OCI-LY3 (cell line): Measurements from ENCODE around the gene GPR158.
"Not testable (repeated sequence)": the region's sequence is repeated elsewhere in the genome, so short reads cannot be mapped to it uniquely, and the experiment has no call there.

Experiments used
- H2AFZ ChIP-seq: fragments of 200-600, 300-600 bp; shearing (Covaris generic); 2 replicates; pipeline ENCODE4 v1.6.0; 2014; ENCODE audit warnings: antibody characterized with exemption, low read depth, low read length
- H3K27ac ChIP-seq: fragments of 200-600, 300-600 bp; sonication (generic); 2 replicates; pipeline ENCODE4 v1.5.1; 2014; ENCODE audit warnings: mild to moderate bottlenecking, low read length, moderate library complexity, mixed read lengths
- H3K27me3 ChIP-seq: fragments of 200-600, 300-600 bp; sonication (generic); 2 replicates; pipeline ENCODE4 v1.6.1; 2014; ENCODE audit warnings: low read depth, low read length, mixed read lengths
- H3K36me3 ChIP-seq: fragments of 200-600, 300-600 bp; sonication (generic); replicated peaks from 2 replicates; pipeline ENCODE3; 2014; ENCODE audit warnings: low read depth, low read length, mixed read lengths
- H3K4me1 ChIP-seq: fragments of 300-600, 200-600 bp; sonication (generic); 2 replicates; pipeline ENCODE4 v1.6.1; 2014; ENCODE audit warnings: low read length, mixed read lengths
- H3K4me2 ChIP-seq: fragments of 200-600, 300-600 bp; sonication (generic); 2 replicates; pipeline ENCODE4 v1.6.1; 2014; ENCODE audit warnings: low read length, mixed read lengths
- H3K4me3 ChIP-seq: fragments of 300-600, 200-600 bp; sonication (generic); 2 replicates; pipeline ENCODE4 v1.5.1; 2014; ENCODE audit warnings: antibody characterized with exemption, mild to moderate bottlenecking, low read length, moderate library complexity
- H3K79me2 ChIP-seq: fragments of 300-600, 200-600 bp; shearing (Covaris generic); 2 replicates; pipeline ENCODE4 v1.6.1; 2014; ENCODE audit warnings: mild to moderate bottlenecking, low read length, mixed read lengths
- H3K9ac ChIP-seq: fragments of 300-600, 200-600 bp; shearing (Covaris generic); 2 replicates; pipeline ENCODE4 v1.6.0; 2014; ENCODE audit warnings: mild to moderate bottlenecking, low read length, moderate library complexity
- H3K9me3 ChIP-seq: fragments of 200-600, 300-600 bp; shearing (Covaris generic); 2 replicates; pipeline ENCODE4 v1.6.1; 2014; ENCODE audit warnings: low read length, mixed read lengths; ENCODE audit not compliant: insufficient read depth
- H4K20me1 ChIP-seq: fragments of 200-600, 300-600 bp; sonication (generic); 2 replicates; pipeline ENCODE4 v1.6.1; 2016; ENCODE audit warnings: low read length, mixed read lengths; ENCODE audit not compliant: insufficient read depth
- EZH2phosphoT487 ChIP-seq: fragments of 200-600 bp; shearing (Covaris generic); IDR thresholded peaks from 2 replicates; pipeline ENCODE4 v1.6.1; 2018; ENCODE audit warnings: antibody characterized with exemption, mixed run types, low read depth
- TF ChIP-seq, protein P1 (sequence below): fragments of 200-600, 300-600 bp; sonication (generic); IDR thresholded peaks from 2 replicates; pipeline ENCODE4 v1.5.1; 2014; ENCODE audit warnings: antibody characterized with exemption, low read length, low read depth

Gene GPR158

DNA sequence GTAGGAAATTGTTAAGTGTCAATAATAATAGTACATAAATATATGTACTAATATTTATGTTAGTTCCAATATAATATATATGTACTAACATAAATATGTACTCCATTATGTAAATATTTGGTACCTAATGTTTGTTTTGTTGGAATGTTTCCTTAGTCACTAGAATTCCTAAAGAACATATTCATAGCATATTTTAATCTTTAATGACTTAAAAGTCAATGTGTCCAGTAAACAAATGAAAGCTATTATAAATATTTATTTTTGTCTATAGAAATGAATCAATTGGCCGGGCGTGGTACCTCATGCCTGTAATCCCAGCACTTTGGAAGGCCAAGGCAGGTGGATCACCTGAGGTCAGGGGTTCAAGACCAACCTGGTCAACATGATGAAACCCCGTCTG is 153.6 kb downstream of the GPR158 start:
- H3K9ac ChIP-seq = no peak overlapping the region
- no peak overlapping the region for H2AFZ ChIP-seq
- H3K4me3 ChIP-seq = no peak overlapping the region
- no peak overlapping the region for H3K27ac ChIP-seq
- H3K4me2 ChIP-seq = no peak overlapping the region
- TF ChIP-seq EZH2phosphoT487 = no peak
- TF ChIP-seq, protein P1, sequence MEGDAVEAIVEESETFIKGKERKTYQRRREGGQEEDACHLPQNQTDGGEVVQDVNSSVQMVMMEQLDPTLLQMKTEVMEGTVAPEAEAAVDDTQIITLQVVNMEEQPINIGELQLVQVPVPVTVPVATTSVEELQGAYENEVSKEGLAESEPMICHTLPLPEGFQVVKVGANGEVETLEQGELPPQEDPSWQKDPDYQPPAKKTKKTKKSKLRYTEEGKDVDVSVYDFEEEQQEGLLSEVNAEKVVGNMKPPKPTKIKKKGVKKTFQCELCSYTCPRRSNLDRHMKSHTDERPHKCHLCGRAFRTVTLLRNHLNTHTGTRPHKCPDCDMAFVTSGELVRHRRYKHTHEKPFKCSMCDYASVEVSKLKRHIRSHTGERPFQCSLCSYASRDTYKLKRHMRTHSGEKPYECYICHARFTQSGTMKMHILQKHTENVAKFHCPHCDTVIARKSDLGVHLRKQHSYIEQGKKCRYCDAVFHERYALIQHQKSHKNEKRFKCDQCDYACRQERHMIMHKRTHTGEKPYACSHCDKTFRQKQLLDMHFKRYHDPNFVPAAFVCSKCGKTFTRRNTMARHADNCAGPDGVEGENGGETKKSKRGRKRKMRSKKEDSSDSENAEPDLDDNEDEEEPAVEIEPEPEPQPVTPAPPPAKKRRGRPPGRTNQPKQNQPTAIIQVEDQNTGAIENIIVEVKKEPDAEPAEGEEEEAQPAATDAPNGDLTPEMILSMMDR = no peak
- no peaks in the 10 kb centered on the region for H3K36me3 ChIP-seq
- no peaks in the 10 kb centered on the region for H3K9me3 ChIP-seq
- no peaks in the 10 kb centered on the region for H3K4me1 ChIP-seq
- no peaks in the 10 kb centered on the region for H3K27me3 ChIP-seq
- H3K79me2 ChIP-seq = no peaks in the 10 kb centered on the region
- no peaks in the 10 kb centered on the region for H4K20me1 ChIP-seq

GRCh38 chr10:25329587-25329986 is 154.8 kb downstream of the GPR158 start:
- not testable (repeated sequence) for H3K27ac ChIP-seq, H3K9ac ChIP-seq, H3K4me1 ChIP-seq, H3K79me2 ChIP-seq, H2AFZ ChIP-seq, H3K4me2 ChIP-seq, H3K36me3 ChIP-seq, H3K27me3 ChIP-seq, H3K4me3 ChIP-seq, H4K20me1 ChIP-seq, H3K9me3 ChIP-seq

DNA sequence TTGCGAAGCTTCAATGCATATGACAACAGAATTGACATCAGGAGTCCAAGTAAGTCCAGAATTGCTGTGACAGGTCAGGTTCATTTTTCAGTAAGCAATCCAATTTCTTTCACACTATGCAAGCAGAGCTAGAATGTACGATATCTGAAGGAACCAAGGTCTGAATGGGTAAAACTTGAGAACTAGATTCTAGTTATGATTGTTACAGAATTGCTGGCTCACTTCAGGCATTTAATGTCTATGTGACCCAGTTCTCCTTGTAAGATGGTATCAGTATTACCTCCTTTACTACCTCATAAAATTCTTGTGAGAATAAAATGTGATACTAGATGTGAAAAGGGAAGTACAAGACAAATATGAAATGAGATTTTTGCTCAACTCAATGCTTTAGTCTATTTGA is 159.6 kb downstream of the GPR158 start:
- no peak overlapping the region for H3K27ac ChIP-seq
- H3K9ac ChIP-seq = no peak overlapping the region
- H3K27me3 ChIP-seq = no peaks in the 10 kb centered on the region
- no peak overlapping the region for H3K4me2 ChIP-seq
- no peak for TF ChIP-seq EZH2phosphoT487
- TF ChIP-seq, protein P1 = no peak
- no peaks in the 10 kb centered on the region for H3K4me1 ChIP-seq
- no peaks in the 10 kb centered on the region for H3K36me3 ChIP-seq
- H2AFZ ChIP-seq = no peak overlapping the region
- H4K20me1 ChIP-seq = no peaks in the 10 kb centered on the region
- no peaks in the 10 kb centered on the region for H3K79me2 ChIP-seq
- H3K4me3 ChIP-seq = no peak overlapping the region
- no peaks in the 10 kb centered on the region for H3K9me3 ChIP-seq

GRCh38 chr10:25336330-25336729 is 161.5 kb downstream of the GPR158 start:
- H3K79me2 ChIP-seq = no peaks in the 10 kb centered on the region
- H4K20me1 ChIP-seq = no peaks in the 10 kb centered on the region
- H3K4me3 ChIP-seq = no peak overlapping the region
- H3K4me1 ChIP-seq = no peaks in the 10 kb centered on the region
- H3K9ac ChIP-seq = no peak overlapping the region
- TF ChIP-seq, protein P1 = no peak
- TF ChIP-seq EZH2phosphoT487 = no peak
- no peaks in the 10 kb centered on the region for H3K9me3 ChIP-seq
- H3K4me2 ChIP-seq = no peak overlapping the region
- no peaks in the 10 kb centered on the region for H3K27me3 ChIP-seq
- no peak overlapping the region for H2AFZ ChIP-seq
- H3K27ac ChIP-seq = no peak overlapping the region
- no peaks in the 10 kb centered on the region for H3K36me3 ChIP-seq

DNA sequence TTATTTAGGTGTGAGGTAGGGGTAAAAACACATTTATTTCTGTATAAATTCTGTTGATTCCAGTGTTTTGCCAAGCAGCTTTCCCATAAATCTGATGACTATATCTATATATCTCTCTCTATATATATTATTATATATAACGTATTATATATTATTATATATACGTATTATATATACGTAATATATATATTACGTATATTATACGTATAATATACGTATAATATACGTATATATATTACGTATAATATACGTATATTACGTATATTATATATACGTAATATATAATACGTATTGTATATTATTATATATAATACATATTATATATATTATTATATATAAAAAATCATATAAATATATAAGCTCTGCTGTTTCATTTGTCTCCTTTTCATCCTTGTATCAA is 163.5 kb downstream of the GPR158 start:
- Histone ChIP-seq H3K4me3 (no peak overlapping the region), H2AFZ (no peak overlapping the region), H3K9ac (no peak overlapping the region), H3K27ac (no peak overlapping the region), H4K20me1 (no peaks in the 10 kb centered on the region), H3K4me1 (no peaks in the 10 kb centered on the region), H3K4me2 (no peak overlapping the region), H3K79me2 (no peaks in the 10 kb centered on the region), H3K36me3 (no peaks in the 10 kb centered on the region), H3K9me3 (no peaks in the 10 kb centered on the region), H3K27me3 (no peaks in the 10 kb centered on the region)
- no peak for TF ChIP-seq EZH2phosphoT487
- TF ChIP-seq, protein P1 = no peak
